K562 (cell line): ENCODE data around the gene PMP22. TPM values are rescaled to one million over a fixed set of nuclear protein-coding genes. Genes with fewer than 3 reads are reported as not detected.

Experiments
- ATAC-seq: fragments of 200-7000 bp; cut with Tn5 transposase; 3 replicates; pipeline ENCODE4 v1.9.1; 2020; ENCODE audit warnings: moderate library complexity
- BruUV-seq: library from RNA; stranded (reverse); fragments of 400-500 nt; replicated peaks from 2 replicates; lab custom pipeline; 2021; lab: Mats Ljungman, UMichigan
- CTCF ChIA-PET: fragments of 300-600 bp; formaldehyde crosslinking; extraction: SDS; loops from one replicate; lab custom pipeline; 2021; ENCODE audit warnings: low intra/inter-chr PET ratio; lab: Yijun Ruan, JAX
- POLR2A ChIA-PET: fragments of 300-600, 350-650 bp; sonication (Branson Sonifier 250); formaldehyde crosslinking; extraction: SDS; loops from one replicate; lab custom pipeline; 2021; ENCODE audit warnings: antibody characterized with exemption, inconsistent platforms; lab: Yijun Ruan, JAX
- DNase-seq, 4 experiments: peaks; one replicate each; pipeline versions ENCODE4 v3.0.0 to v3.0.0-alpha.2; 2011 to 2018; ENCODE audit warnings: low spot score in 3 of 4, mixed read lengths in 3 of 4; ENCODE audit errors: extremely low read depth in 1 of 4
- FAIRE-seq: peaks from 2 replicates; lab custom pipeline; 2011; peaks lifted over from hg19 to GRCh38; lab: Jason Lieb, UNC
- H2AFZ ChIP-seq: 2 replicates; pipeline ENCODE4 v1.6.0; 2011; ENCODE audit warnings: low read depth, low read length, control low read depth, inconsistent platforms
- H3K27ac ChIP-seq: fragments of 200-600 bp; 3 replicates; pipeline ENCODE4 v1.8.0; 2011; ENCODE audit warnings: low read depth, mild to moderate bottlenecking, control low read depth, inconsistent platforms, low read length, moderate library complexity, mixed read lengths; ENCODE audit errors: extremely low read depth
- H3K27me3 ChIP-seq, 2 experiments: fragments of 300-600 bp in 1 of 2; 2 replicates in 1 of 2; 3 replicates in 1 of 2; pipeline versions ENCODE4 v1.6.0 to v1.8.0; 2011; ENCODE audit warnings: inconsistent platforms in 2 of 2, low read length in 2 of 2, mild to moderate bottlenecking in 1 of 2, mixed read lengths in 1 of 2, moderate library complexity in 1 of 2; ENCODE audit not compliant: control insufficient read depth in 2 of 2, insufficient read depth in 2 of 2
- H3K36me3 ChIP-seq: fragments of 300-600 bp; 3 replicates; pipeline ENCODE4 v1.8.0; 2011; ENCODE audit warnings: mild to moderate bottlenecking, low read length, inconsistent platforms; ENCODE audit not compliant: control insufficient read depth, insufficient read depth
- H3K4me1 ChIP-seq, 2 experiments: fragments of 200-600 bp in 1 of 2; replicated peaks in 1 of 2; 2 replicates in 1 of 2; 3 replicates in 1 of 2; pipeline versions ENCODE4 v1.5.1 to v1.8.0; 2011; ENCODE audit warnings: inconsistent platforms in 2 of 2, low read length in 2 of 2, mild to moderate bottlenecking in 1 of 2, mixed read lengths in 1 of 2, moderate library complexity in 1 of 2; ENCODE audit not compliant: control insufficient read depth in 2 of 2, insufficient read depth in 2 of 2
- H3K4me2 ChIP-seq: 2 replicates; pipeline ENCODE4 v1.6.1; 2011; ENCODE audit warnings: low read length, control low read depth, inconsistent platforms, mixed read lengths; ENCODE audit not compliant: insufficient read depth
- H3K4me3 ChIP-seq: fragments of 200-600 bp; sonication (generic), shearing (Covaris generic); 2 replicates; pipeline ENCODE4 v1.5.1; 2016; ENCODE audit warnings: control low read depth, inconsistent platforms
- H3K79me2 ChIP-seq: fragments of 200-600 bp; 3 replicates; pipeline ENCODE4 v1.8.0; 2011; ENCODE audit warnings: low read length, inconsistent platforms; ENCODE audit not compliant: control insufficient read depth, insufficient read depth
- H3K9ac ChIP-seq, 2 experiments: 2 replicates each; pipeline versions ENCODE4 v1.6.0 to v1.6.1; 2011; ENCODE audit warnings: low read depth in 2 of 2, low read length in 2 of 2, control low read depth in 1 of 2, inconsistent platforms in 1 of 2, mild to moderate bottlenecking in 1 of 2, mixed read lengths in 1 of 2; ENCODE audit not compliant: insufficient read depth in 1 of 2
- H3K9me1 ChIP-seq: one replicate; pipeline ENCODE4 v1.6.0; 2011; ENCODE audit warnings: inconsistent platforms, mild to moderate bottlenecking, low read length, moderate library complexity; ENCODE audit not compliant: control insufficient read depth, insufficient read depth
- H3K9me3 ChIP-seq: replicated peaks from 2 replicates; pipeline ENCODE4 v1.5.1; 2011; ENCODE audit warnings: low read depth, low read length, inconsistent platforms; ENCODE audit not compliant: control insufficient read depth, insufficient read depth
- H4K20me1 ChIP-seq: replicated peaks from 2 replicates; pipeline ENCODE4 v1.6.1; 2011; ENCODE audit warnings: low read length, inconsistent platforms, mixed read lengths; ENCODE audit not compliant: control insufficient read depth, insufficient read depth
- GATA2 ChIP-seq: sonication (generic); formaldehyde crosslinking; IDR thresholded peaks from 2 replicates; pipeline ENCODE4 v1.4.0; 2020; ENCODE audit warnings: mild to moderate bottlenecking, missing genetic modification reagents
- JUNB ChIP-seq: fragments of 450-650 bp; formaldehyde crosslinking; conservative IDR thresholded peaks from 2 replicates; pipeline ENCODE4 v1.4.0; 2020; ENCODE audit warnings: mild to moderate bottlenecking
- NCOA6 ChIP-seq: fragments of 450-650 bp; IDR thresholded peaks from 2 replicates; pipeline ENCODE4 v1.6.1; 2017; ENCODE audit warnings: mild to moderate bottlenecking
- PHTF2 ChIP-seq: fragments of 250-450 bp; sonication (Bioruptor Pico); IDR thresholded peaks from 2 replicates; pipeline ENCODE4 v1.5.0; 2021; ENCODE audit warnings: mild to moderate bottlenecking
- THRAP3 ChIP-seq: fragments of 450-650 bp; IDR thresholded peaks from 2 replicates; pipeline ENCODE4 v1.6.1; 2016; ENCODE audit warnings: mild to moderate bottlenecking, inconsistent platforms, borderline replicate concordance
- ZNF134 ChIP-seq: fragments of 250-450 bp; sonication (Bioruptor Pico); conservative IDR thresholded peaks from 2 replicates; pipeline ENCODE4 v1.4.0; 2020
- WGBS: fragments of 100-300 bp; shearing (Covaris generic); methylation state at CpG from one replicate; pipeline ENCODE4 v1.1.6; 2016; ENCODE audit warnings: low coverage, mixed read lengths; ENCODE audit not compliant: insufficient coverage; ENCODE audit errors: missing lambda C conversion rate; 5-methylcytosine and 5-hydroxymethylcytosine counted together
- in situ Hi-C: fragments of 300-500 bp; cut with MboI; formaldehyde crosslinking; loops from 4 replicates; pipeline ENCODE4 v1.15.0; 2018; ENCODE audit warnings: inconsistent platforms, mixed read lengths
- intact Hi-C: fragments of 100-400 bp; cut with micrococcal nuclease; formaldehyde crosslinking; loops from 2 replicates; pipeline ENCODE4 v1.14.2; 2022
- polyA plus RNA-seq, 8 experiments: library from polyadenylated mRNA; depleted of rRNA in 4 of 8; stranded (reverse) in 5 of 8; unstranded in 3 of 8; fragments of >200 nt; fragmentation: Nextera tagmentation in 2 of 8; fragmentation: Illumina TruSeq in 1 of 8; extraction: Ambion mirVana in 2 of 8; extraction: Trizol in 1 of 8; gene quantifications; 2 replicates each; pipeline versions ENCODE4 v1.2.1 to v1.2.3, GENCODE V29; 2011 to 2014; ENCODE audit warnings: inconsistent platforms in 1 of 8, missing spikeins in 1 of 8
- total RNA-seq, 7 experiments: library from RNA; depleted of rRNA in 6 of 7; stranded (reverse); fragments of >200 nt in 6 of 7; fragmentation: Illumina TruSeq in 2 of 7; extraction: Trizol in 2 of 7; gene quantifications; 2 replicates each; pipeline versions ENCODE4 v1.2.1 to v1.2.3, GENCODE V29; 2011 to 2021; ENCODE audit warnings: low replicate concordance in 1 of 7
- TF ChIP-seq, protein P1 (sequence below): fragments of 150-350 bp; IDR thresholded peaks from 2 replicates; pipeline ENCODE4 v1.6.1; 2014; ENCODE audit warnings: low read depth, mild to moderate bottlenecking, low read length, borderline replicate concordance

Gene PMP22
- total and polyA plus RNA-seq, 9 of the 15 experiments (the other 6 are each of a cell fraction or from before 2014, with no cell fraction given): 12.6 to 62.3 (median 25.8) TPM

DNA sequence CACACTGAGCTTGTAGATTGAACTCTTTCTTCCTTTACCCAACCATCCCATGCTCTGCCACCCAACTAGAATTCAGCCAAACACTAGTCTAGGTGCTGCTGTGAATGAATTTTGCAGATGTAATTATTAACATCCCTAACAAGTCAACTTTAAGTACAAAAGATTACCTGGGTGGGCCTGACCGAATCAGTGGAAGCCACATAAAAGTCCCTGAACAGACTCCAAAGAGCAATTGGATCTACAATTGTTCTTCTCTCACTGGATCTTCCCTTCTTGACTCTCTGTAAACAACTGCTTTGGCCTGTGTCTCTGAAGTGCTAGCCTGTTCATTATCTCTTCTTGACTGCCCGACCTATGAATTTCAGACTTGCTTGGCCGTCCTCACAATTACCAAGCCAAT lies 67.9 kb downstream of the PMP22 start:
- POLR2A ChIA-PET: no interaction called here
- intact Hi-C loops: no loop called here
- Histone ChIP-seq H3K4me2 (no peak overlapping the region), H3K27me3 (no peaks in the 10 kb centered on the region), H3K36me3 (no peaks in the 10 kb centered on the region), H2AFZ (no peak overlapping the region), H4K20me1 (no peaks in the 10 kb centered on the region), H3K9ac (no peak overlapping the region), H3K79me2 (no peaks in the 10 kb centered on the region), H3K4me1 (no peaks in the 10 kb centered on the region), H3K9me3 (no peaks in the 10 kb centered on the region), H3K9me1 (no peaks in the 10 kb centered on the region)
- in situ Hi-C loops: no loop called here
- WGBS: 0% methylated on average over 3 of the region's 3 CpGs
- DNase-seq (no peak), FAIRE-seq (no peak), ATAC-seq (no peak)
- no TSS peak for BruUV-seq
- TF ChIP-seq THRAP3 (no peak), NCOA6 (no peak), ZNF134 (peak; percentile 85), GATA2 (no peak)
- TF ChIP-seq, all 486 proteins: peak for 1
- Histone ChIP-seq H3K4me3 (no peak overlapping the region), H3K27ac (no peak overlapping the region)
- CTCF ChIA-PET: no interaction called here

DNA sequence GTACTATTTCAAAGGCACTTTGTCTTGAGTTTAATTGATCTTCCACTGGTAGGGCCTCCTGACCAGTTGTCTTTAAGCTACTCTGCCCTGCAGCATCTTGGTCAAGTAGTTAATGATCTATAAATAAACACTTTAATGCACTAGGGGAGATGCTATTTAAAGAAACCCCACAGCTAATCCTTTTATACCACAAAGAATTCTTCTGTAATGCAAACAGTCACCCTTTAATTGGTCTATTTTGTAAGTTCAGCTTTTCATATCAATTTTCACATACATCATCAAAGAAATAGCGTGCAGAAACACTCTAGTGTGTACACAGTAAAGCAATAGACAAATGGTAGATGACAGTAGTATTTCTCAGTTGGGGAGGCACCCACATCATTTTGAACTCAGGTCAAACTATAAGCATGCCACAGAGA lies 70.3 kb downstream of the PMP22 start:
- no TSS peak for BruUV-seq
- ChIA-PET POLR2A (interaction anchor here (0.7 kb wide), 1 partner anchor 670 kb away, joined by 4 read pairs; no protein-coding TSS in a partner anchor), CTCF (no interaction called here)
- H3K4me2 ChIP-seq: no peak overlapping the region
- H3K4me1 ChIP-seq: no peaks in the 10 kb centered on the region; a peak in 1 of 5 replicates
- DNase-seq: no peak
- H3K27ac ChIP-seq: no peak overlapping the region
- no peak overlapping the region for H2AFZ ChIP-seq
- FAIRE-seq: no peak
- intact Hi-C loops (no loop called here), in situ Hi-C loops (no loop called here)
- no peaks in the 10 kb centered on the region for H3K9me1 ChIP-seq
- H3K9ac ChIP-seq: no peak overlapping the region
- H3K4me3 ChIP-seq: no peak overlapping the region
- H3K79me2 ChIP-seq: no peaks in the 10 kb centered on the region
- H3K36me3 ChIP-seq: no peaks in the 10 kb centered on the region
- 0% methylated on average over 1 of the region's 1 CpG for WGBS
- ATAC-seq: no peak
- no peaks in the 10 kb centered on the region for H3K9me3 ChIP-seq
- H3K27me3 ChIP-seq: no peaks in the 10 kb centered on the region
- no peaks in the 10 kb centered on the region for H4K20me1 ChIP-seq
- TF ChIP-seq PHTF2 (no peak), JUNB (CRISPR knock-in tag) (no peak)
- TF ChIP-seq, protein P1, sequence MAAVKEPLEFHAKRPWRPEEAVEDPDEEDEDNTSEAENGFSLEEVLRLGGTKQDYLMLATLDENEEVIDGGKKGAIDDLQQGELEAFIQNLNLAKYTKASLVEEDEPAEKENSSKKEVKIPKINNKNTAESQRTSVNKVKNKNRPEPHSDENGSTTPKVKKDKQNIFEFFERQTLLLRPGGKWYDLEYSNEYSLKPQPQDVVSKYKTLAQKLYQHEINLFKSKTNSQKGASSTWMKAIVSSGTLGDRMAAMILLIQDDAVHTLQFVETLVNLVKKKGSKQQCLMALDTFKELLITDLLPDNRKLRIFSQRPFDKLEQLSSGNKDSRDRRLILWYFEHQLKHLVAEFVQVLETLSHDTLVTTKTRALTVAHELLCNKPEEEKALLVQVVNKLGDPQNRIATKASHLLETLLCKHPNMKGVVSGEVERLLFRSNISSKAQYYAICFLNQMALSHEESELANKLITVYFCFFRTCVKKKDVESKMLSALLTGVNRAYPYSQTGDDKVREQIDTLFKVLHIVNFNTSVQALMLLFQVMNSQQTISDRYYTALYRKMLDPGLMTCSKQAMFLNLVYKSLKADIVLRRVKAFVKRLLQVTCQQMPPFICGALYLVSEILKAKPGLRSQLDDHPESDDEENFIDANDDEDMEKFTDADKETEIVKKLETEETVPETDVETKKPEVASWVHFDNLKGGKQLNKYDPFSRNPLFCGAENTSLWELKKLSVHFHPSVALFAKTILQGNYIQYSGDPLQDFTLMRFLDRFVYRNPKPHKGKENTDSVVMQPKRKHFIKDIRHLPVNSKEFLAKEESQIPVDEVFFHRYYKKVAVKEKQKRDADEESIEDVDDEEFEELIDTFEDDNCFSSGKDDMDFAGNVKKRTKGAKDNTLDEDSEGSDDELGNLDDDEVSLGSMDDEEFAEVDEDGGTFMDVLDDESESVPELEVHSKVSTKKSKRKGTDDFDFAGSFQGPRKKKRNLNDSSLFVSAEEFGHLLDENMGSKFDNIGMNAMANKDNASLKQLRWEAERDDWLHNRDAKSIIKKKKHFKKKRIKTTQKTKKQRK: no peak
